Upper lobe of right lung (tissue), 1 donor: ENCODE measurements around the gene DCTN3. TPM values are rescaled to one million over a fixed set of nuclear protein-coding genes. Genes with fewer than 3 reads are reported as not detected.

Experiments
- ATAC-seq: fragments of 200-7000 bp; cut with Tn5 transposase; one replicate; pipeline ENCODE4 v1.9.1; 2020; ENCODE audit warnings: mild to moderate bottlenecking, moderate library complexity
- DNase-seq: peaks from one replicate; pipeline ENCODE4 v3.0.0-alpha.2; 2020
- H3K27ac ChIP-seq: fragments of 200-600 bp; one replicate; pipeline ENCODE4 v1.8.0; 2022
- H3K27me3 ChIP-seq: fragments of 200-600 bp; one replicate; pipeline ENCODE4 v1.8.0; 2022; ENCODE audit warnings: mild to moderate bottlenecking
- H3K36me3 ChIP-seq: fragments of 200-600 bp; one replicate; pipeline ENCODE4 v1.8.0; 2022
- H3K4me1 ChIP-seq: fragments of 200-600 bp; one replicate; pipeline ENCODE4 v1.8.0; 2022
- H3K4me3 ChIP-seq: fragments of 200-600 bp; one replicate; pipeline ENCODE4 v1.8.0; 2022; ENCODE audit warnings: mild to moderate bottlenecking
- H3K9me3 ChIP-seq: fragments of 200-600 bp; one replicate; pipeline ENCODE4 v1.8.0; 2022
- CTCF ChIP-seq: fragments of 200-600 bp; IDR thresholded peaks from one replicate; pipeline ENCODE4 v1.8.0; 2022; ENCODE audit warnings: antibody characterized with exemption
- intact Hi-C: fragments of 100-400 bp; cut with DNase I; formaldehyde crosslinking; loops from one replicate; pipeline ENCODE4 v1.11.0; 2022
- total RNA-seq: library from RNA; stranded (reverse); fragmentation: NEBNext Ultra II Directional; extraction: Animal tissue kit (Norgen Biotek cat#: 25700); gene quantifications from one replicate; pipeline ENCODE4 v1.2.1, GENCODE V29; 2021
- donor health status: DM: no; HTN: yes; CAD: no; lungs with severe emphysema.

Gene DCTN3
- total RNA-seq, 1 donor from 2014 or later, result 59.3 TPM

GRCh38 chr9:34581318-34581717 is 39.0 kb downstream of the DCTN3 start:
- Histone ChIP-seq H3K9me3 (no peaks in the 10 kb centered on the region), H3K27ac (no peak overlapping the region), H3K36me3 (no peaks in the 10 kb centered on the region), H3K4me1 (no peaks in the 10 kb centered on the region), H3K4me3 (no peak overlapping the region), H3K27me3 (peaks cover 84% of the 10 kb centered on the region)
- intact Hi-C loops, result no loop called here
- no peak for ATAC-seq
- TF ChIP-seq CTCF, result no peak
- DNase-seq, result no peak

DNA sequence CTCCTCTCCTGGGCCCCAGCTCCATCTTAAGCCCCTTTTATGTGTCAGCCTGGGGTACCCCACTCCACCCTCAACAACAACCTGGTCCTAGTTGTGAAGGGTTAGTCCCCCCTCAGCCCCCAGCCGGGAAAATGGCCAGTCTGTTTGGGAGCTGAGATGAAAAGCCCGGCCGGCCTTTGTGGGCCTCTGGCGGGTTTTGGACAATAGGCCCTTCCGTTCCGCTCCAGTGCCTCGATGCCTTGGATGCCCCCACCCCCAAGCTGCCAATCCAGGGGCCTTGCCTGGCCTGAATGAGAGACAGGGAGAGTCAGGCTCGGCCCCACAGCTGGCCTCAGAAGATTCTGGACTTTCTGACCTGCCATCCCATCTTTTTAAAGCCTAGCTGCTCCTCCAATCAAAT is 39.9 kb downstream of the DCTN3 start:
- TF ChIP-seq CTCF, result no peak
- H3K27me3 ChIP-seq, result peaks cover 78% of the 10 kb centered on the region
- no peak overlapping the region for H3K4me3 ChIP-seq
- no peaks in the 10 kb centered on the region for H3K36me3 ChIP-seq
- H3K9me3 ChIP-seq, result no peaks in the 10 kb centered on the region
- ATAC-seq, result no peak
- H3K27ac ChIP-seq, result no peak overlapping the region
- intact Hi-C loops, result no loop called here
- DNase-seq, result no peak
- H3K4me1 ChIP-seq, result no peaks in the 10 kb centered on the region

GRCh38 chr9:34579808-34580163 is 40.5 kb downstream of the DCTN3 start:
- DNase-seq (no peak), ATAC-seq (no peak)
- TF ChIP-seq CTCF, result no peak
- Histone ChIP-seq H3K36me3 (no peaks in the 10 kb centered on the region), H3K4me1 (no peaks in the 10 kb centered on the region), H3K4me3 (no peak overlapping the region), H3K9me3 (no peaks in the 10 kb centered on the region), H3K27me3 (peaks cover 73% of the 10 kb centered on the region), H3K27ac (no peak overlapping the region)
- intact Hi-C loops, result no loop called here

GRCh38 chr9:34579104-34579807 is 41.0 kb downstream of the DCTN3 start:
- intact Hi-C loops, result no loop called here
- TF ChIP-seq CTCF, result no peak

GRCh38 chr9:34578241-34579103 is 41.8 kb downstream of the DCTN3 start:
- intact Hi-C loops, result no loop called here
- no peak for TF ChIP-seq CTCF
- ATAC-seq (peak; percentile 13), DNase-seq (no peak)
- Histone ChIP-seq H3K9me3 (no peaks in the 10 kb centered on the region), H3K4me3 (no peak overlapping the region), H3K27me3 (peaks cover 70% of the 10 kb centered on the region), H3K36me3 (no peaks in the 10 kb centered on the region), H3K4me1 (no peaks in the 10 kb centered on the region), H3K27ac (no peak overlapping the region)

More at GRCh38 chr9:34579104-34579807, 41.0 kb downstream of the DCTN3 start:
- Histone ChIP-seq H3K27me3 (peaks cover 74% of the 10 kb centered on the region), H3K4me1 (no peaks in the 10 kb centered on the region), H3K36me3 (no peaks in the 10 kb centered on the region), H3K4me3 (no peak overlapping the region), H3K27ac (no peak overlapping the region), H3K9me3 (no peaks in the 10 kb centered on the region)
- no peak for ATAC-seq
- no peak for DNase-seq
